SK-MEL-5 (cell line): Measurements from ENCODE around the gene OR2A12. TPM values are rescaled to one million over a fixed set of nuclear protein-coding genes. Genes with fewer than 3 reads are reported as not detected.
"Not testable (repeated sequence)": the region's sequence is repeated elsewhere in the genome, so short reads cannot be mapped to it uniquely, and the experiment has no call there.

Experiments used
- DNase-seq: peaks from one replicate; pipeline ENCODE4 v3.0.0-alpha.2; 2016; ENCODE audit warnings: low read depth, low spot score
- in situ Hi-C: cut with HindIII; loops from 2 replicates; pipeline ENCODE4 v1.10.0; 2016; ENCODE audit warnings: low sequenced_read_pairs, high pct_unique_total_duplicates, low pct_unique_long_range_greater_than_20kb
- polyA plus RNA-seq, 2 experiments: library from polyadenylated mRNA; depleted of rRNA; stranded (reverse); fragments of >200 nt; gene quantifications; 2 replicates each; pipeline ENCODE4 v1.2.3, GENCODE V29; 2015
- total RNA-seq: library from RNA; depleted of rRNA; stranded (reverse); fragments of >200 nt; shearing (Covaris generic); gene quantifications from 2 replicates; pipeline ENCODE4 v1.2.3, GENCODE V29; 2014; rRNA removed

OR2A12 gene, protein sequence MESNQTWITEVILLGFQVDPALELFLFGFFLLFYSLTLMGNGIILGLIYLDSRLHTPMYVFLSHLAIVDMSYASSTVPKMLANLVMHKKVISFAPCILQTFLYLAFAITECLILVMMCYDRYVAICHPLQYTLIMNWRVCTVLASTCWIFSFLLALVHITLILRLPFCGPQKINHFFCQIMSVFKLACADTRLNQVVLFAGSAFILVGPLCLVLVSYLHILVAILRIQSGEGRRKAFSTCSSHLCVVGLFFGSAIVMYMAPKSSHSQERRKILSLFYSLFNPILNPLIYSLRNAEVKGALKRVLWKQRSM
- not detected in 2 replicates for total RNA-seq
- not detected in 2 replicates for polyA plus RNA-seq (2015; cell fraction: cytosol; rRNA removed)
- not detected in 2 replicates for polyA plus RNA-seq (2015; cell fraction: nucleus; rRNA removed)

DNA sequence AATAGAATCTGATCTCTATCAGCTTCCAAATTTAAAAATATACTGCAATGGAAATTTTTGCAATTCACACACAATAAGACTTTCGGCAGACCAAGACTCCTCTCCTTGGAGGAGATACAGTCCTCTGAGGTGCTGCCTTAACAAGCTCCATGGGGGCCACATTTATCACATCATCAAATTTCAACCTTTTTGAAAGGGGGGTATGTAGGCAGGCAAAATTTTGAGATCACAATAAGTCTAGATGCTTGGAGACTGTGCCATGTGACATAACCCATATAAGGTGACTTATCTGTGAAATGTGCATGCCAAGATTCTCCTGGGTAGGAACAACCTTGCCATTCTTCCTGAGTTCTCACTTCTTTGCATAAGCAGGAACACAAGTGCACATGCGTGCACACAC is at the start of gene OR2A12:
Gene OR2A12 (plus strand): TSS at position 301 of the 400 bp plus-strand sequence. CDS start 8,830 bp downstream, outside the sequence.
- DNase-seq = no peak
- in situ Hi-C loops = no loop called here

DNA sequence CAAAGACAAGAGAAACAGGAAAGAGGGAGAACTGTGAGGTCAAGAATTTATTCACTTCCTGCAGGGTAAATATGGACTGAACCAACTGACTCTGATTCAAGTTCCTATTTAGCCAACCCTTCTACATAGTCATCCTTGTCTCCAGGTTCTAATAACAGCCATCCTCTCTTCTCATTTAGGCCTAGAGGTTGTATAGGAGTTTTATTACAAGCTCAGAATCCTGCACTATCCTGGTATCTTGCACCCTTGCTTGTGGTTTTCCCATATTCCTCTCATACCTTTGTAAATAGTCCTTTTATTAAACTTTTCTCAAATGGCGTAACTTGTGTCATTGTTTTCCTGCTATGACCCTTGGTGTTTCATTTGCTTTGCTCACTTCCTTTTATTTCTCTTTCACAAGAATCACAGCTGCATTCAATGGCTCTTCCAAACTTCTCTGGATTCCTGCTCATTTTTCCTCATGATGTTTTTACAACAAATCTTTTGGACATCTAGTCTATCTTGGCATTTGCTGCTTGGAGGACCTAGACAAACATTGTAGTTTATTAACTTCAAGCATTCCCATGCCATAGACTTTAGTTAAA is 49.7 kb upstream of the OR2A12 start:
- in situ Hi-C loops = no loop called here
- no peak for DNase-seq

DNA sequence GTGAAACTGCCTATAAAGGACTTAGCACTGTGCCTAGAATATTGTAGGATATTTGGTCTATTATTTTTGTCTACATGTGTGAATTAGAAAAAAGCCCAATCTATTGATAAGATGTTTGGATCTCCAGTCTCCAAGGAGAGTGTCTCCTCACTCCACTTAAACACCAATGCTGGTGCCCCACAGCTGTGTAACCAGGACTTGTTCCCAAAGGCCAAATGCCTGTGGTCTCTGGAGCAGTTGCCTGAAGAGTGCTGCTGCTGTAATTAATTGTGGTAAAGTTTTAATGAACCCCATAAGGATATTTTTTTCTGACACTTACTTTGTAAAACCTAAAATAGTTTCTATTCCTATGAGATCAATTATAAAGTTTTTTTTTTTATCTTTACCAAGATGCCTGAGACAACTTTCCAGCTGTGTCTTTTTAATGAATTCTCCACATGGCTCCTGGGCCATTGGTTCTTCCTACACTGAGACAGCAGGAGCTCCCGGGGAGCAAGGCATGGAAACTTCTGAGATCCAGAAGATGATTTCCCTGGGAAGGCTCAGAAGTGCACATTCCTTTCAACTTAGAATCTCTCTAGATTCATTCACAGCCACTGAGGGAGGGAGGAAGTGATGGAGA is 48.6 kb upstream of the OR2A12 start:
- no peak for DNase-seq
- in situ Hi-C loops = no loop called here

DNA sequence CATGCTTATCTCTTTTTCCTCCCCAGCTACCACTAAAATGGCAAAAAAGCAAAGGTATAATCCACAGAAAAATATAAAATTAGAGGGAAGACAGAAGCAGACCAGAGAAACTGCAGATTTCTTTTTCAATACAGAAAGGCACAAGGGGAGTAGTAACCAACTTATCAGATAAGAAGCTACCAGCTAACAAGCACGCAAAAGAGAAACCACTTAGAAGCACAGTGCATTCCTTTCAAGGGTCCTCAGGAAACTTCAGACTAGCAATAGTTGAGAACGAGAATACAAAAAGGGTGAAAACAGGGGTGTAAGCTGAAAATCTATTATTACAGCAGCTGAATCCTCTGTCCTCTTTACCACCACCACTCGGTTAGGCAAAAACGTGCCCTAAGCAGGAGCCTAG is 47.2 kb upstream of the OR2A12 start:
- DNase-seq = no peak
- in situ Hi-C loops = no loop called here

DNA sequence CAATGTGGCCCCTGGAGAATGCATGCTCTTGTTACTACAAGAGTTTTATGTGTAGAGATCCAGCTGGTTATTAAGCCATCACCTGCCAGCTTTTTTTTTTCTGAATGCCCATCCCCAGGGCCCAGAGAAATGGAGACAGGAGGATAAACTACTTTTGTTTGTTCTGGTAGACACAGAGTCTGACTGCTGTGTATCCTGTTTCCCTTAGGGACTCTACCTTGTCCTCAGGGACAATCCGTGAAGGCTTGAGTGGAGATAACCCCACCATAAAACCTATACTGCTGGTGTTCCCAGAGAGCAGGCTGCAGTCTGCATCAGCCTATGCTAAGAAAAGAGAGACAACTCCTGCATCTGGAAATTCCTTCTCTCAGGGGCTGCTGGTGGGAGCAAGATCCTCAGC is 37.4 kb upstream of the OR2A12 start, which contains the start of gene OR2A5:
Gene OR2A5 (plus strand): TSS at position 301 of the 400 bp plus-strand sequence. CDS start 1,454 bp downstream, outside the sequence.
- DNase-seq = no peak
- in situ Hi-C loops = no loop called here

DNA sequence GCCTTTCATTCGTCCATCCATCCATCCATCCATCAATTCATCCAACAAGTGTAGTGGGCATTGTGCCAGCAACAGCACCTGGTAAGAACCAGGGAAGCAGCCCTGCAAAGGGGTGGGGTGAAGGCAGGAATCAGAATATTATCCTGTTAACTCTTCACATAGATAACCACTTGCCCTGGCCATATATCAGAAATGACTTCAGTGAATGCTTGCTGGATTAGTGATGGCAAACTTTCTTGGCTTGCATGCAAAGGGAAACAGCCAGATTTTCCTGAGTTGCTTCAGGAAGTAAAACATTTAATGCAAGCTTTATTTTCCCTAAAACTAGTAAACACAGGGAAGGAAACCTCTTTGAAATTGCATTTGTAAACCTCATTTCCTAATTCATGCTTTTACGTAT is 36.6 kb upstream of the OR2A12 start:
- in situ Hi-C loops = no loop called here
- no peak for DNase-seq

DNA sequence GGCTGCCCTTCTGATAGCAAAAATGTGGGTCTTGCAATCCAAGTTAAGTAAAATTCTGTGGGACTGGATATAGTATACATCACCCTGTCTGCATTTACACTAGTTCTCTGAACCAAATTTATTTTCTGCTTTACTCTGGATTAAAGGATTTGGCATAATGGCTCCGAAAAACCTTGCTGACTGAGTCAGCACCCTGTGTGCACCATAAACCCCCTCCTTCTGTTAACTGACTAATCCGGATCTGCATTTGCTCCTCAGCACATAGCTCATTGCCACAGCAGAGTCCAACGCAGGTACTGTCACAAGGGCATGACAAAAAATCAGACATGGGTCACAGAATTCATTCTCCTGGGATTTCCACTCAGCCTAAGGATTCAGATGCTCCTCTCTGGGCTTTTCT is 36.0 kb upstream of the OR2A12 start:
- DNase-seq = no peak
- in situ Hi-C loops = no loop called here

DNA sequence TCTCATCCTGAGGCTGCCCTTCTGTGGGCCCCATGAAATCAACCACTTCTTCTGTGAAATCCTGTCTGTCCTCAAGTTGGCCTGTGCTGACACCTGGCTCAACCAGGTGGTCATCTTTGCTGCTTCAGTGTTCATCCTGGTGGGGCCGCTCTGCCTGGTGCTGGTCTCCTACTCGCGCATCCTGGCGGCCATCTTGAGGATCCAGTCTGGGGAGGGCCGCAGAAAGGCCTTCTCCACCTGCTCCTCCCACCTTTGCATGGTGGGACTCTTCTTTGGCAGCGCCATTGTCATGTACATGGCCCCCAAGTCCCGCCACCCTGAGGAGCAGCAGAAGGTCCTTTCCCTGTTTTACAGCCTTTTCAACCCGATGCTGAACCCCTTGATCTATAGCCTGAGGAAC is 35.2 kb upstream of the OR2A12 start:
- DNase-seq, in situ Hi-C loops: not testable (repeated sequence)

DNA sequence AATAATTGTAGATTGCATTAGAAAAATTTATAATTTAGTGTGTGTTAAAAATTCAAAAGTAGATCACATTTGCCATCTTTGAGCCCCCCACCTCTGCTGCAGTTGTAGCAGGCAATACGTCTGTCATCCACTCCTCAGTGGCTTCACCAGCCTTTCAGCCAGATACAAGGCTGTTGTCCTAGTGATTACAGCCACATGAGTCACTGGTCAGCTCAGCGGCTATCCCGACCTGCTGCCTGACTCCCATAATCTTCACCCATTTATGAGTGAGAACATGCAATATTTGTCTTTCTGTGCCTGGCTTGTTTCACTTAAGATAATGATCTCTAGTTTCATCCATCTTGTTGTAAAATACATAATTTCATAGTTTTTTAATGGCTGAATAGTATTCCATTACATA is 28.1 kb upstream of the OR2A12 start:
- in situ Hi-C loops = no loop called here
- no peak for DNase-seq

DNA sequence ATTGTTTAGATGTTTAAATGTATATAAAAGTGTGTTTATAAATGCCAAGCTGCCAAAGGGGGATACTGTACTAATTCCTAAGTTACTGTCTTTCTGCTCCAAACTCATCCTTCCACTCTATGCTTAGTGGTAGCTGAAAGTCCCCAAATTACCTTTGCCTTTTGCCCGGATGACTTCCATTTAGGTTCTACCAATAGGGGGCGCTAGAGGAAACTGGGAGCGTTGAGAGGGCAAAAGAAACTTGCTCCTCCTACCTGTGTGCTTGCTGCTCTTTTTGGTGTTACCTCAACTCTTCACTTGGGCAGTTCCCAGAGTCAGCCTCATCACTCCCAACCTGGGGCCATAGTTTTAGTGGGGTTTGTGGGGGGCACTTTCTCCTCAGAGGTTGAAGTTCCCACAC is 22.4 kb upstream of the OR2A12 start:
- peak; percentile 67 for DNase-seq
- in situ Hi-C loops = no loop called here

DNA sequence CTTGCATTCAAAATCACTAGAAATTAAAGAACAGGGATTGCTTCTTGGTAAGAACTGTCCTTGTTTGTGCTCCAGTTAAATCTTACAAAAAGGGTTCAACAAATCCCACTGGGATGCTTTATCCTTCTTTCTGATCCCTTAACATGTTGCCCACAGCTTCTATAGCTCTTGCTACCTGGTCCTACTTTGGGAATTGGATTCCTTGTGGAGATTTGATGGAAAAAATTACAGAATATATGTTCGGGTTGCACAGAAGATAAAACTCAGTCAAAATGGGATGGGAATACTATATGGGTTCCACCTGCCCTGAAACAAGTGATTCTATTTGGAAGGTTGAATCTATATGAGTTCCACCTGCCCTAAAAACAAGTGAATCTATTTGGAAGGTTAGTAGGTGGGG is 16.6 kb upstream of the OR2A12 start, which contains the start of gene OR2A25:
Gene OR2A25 (plus strand): TSS at position 301 of the 400 bp plus-strand sequence. CDS start 4,409 bp downstream, outside the sequence.
- in situ Hi-C loops = no loop called here
- no peak for DNase-seq

DNA sequence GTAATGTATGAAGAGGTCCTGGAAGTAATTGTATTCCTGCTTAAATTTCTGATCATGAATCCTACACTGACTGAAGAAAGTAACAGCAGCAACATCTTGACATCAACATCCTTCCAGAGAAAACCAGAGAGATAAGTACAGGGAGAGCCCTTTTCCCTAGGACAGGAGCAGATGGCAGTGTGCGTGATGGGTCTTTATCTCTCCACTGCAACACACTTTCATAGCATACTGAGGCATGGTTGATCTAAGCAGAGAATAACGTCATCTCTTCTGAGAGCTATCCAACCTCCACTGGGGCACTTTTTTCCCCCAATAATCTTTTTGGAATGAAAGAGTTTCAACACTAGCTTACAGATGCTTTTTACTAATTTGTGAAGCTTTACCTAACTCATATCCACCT is 16.1 kb upstream of the OR2A12 start:
- in situ Hi-C loops = no loop called here
- DNase-seq = no peak

DNA sequence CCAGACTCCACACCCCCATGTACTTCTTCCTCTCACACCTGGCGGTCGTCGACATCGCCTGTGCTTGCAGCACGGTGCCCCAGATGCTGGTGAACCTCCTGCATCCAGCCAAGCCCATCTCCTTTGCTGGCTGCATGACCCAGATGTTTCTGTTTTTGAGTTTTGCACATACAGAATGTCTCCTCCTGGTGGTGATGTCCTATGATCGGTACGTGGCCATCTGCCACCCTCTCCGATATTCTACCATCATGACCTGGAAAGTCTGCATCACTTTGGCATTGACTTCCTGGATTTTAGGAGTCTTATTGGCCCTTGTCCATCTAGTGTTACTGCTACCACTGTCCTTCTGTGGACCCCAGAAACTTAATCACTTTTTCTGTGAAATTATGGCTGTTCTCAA is 11.7 kb upstream of the OR2A12 start:
- no peak for DNase-seq
- in situ Hi-C loops = no loop called here

DNA sequence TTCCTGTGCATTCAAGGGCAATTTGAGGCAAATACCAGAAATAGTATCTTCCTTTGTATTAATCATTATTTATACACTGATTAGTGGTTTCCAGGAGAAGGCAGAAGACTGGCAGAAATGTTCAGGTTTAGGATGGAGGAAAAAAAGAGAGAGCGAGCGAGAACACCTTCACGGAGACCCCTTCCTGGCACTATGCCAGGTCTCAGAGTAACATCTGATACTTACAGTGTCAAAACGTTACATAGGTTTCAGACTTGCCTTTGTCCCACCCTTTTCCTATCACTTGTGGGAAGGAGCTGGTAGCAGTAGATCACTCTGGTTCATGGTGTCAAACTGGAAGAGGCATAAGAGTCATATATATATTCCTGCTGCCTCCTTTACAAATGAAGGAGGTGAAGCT is 652 bp downstream of the OR2A12 start:
- in situ Hi-C loops = no loop called here

DNA sequence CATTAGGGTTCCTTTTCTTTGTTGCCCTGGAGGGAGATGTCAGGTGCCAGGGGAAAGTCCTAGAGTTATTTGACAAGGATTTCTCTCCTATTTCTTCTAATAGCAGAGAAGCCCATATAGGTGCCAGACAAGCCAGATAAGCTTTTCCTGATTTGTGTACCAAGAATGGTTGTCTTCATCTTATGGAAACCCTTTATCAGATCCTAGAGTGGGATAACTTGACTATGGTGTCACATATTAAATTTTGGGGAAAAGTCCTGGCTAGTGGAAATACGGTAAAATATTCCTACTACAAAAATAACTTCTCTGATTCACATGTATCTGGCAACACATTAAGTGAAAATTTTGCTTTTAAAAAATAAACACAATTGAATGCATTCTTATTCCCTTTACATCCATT is 1.2 kb downstream of the OR2A12 start:
- in situ Hi-C loops = no loop called here
- DNase-seq = no peak

More for the DNA sequence above, 652 bp downstream of the OR2A12 start:
- no peak for DNase-seq

DNA sequence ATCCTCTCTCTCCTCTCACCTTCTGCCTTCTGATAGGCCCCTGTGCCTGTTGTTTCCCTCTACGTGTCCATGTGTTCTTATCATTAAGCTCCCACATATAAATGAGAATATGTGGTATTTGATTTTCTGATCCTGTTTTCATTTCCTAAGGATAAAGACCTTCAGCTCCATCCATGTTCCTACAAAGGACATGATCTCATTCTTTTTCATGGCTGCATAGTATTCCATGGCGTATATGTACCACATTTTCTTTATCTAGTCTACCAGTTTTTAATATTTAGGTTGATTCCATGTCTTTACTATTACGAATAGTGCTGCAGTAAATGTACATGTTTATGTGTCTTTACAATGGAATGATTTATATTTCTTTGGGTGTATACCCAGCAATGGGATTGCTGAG is 4.6 kb downstream of the OR2A12 start:
- in situ Hi-C loops = no loop called here
- no peak for DNase-seq

DNA sequence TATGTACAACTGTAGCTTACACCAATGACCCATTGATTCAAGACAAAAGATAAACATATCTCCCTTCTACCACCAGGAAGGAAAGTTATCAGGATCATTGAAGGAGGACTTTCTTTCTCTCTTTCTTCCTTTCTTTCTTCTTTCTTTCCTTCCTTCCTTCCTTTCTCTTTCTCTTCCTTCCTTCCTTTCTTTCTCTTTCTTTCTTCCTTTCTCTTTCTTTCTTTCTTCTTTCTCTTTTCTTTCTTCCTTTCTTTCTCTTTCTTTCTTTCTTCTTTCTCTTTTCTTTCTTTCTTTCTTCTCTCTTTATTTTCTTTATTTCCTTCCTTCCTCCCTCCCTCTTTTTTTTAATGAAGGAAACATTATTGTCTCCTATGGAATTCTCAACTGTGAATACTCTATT is 12.7 kb downstream of the OR2A12 start:
- in situ Hi-C loops = no loop called here
- DNase-seq = no peak

DNA sequence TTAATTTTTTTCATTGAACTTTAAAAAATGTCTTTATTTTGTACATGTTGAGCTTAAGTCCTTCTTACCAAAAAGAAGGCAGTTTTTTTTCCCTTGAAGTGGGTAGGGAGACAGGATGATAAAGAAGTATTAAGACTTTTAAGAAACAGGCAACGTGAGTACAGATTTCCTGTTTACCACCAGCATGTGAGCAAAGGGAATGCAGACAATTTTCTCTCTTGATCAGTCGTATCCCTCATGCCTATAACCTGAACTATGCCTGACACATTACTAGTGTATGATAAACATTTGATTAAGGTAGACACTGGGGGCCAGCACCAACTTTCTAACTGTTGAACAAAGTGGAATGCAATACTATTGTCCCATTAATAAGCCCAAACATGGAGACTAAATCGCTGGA is 14.5 kb downstream of the OR2A12 start:
- no peak for DNase-seq
- in situ Hi-C loops = no loop called here

DNA sequence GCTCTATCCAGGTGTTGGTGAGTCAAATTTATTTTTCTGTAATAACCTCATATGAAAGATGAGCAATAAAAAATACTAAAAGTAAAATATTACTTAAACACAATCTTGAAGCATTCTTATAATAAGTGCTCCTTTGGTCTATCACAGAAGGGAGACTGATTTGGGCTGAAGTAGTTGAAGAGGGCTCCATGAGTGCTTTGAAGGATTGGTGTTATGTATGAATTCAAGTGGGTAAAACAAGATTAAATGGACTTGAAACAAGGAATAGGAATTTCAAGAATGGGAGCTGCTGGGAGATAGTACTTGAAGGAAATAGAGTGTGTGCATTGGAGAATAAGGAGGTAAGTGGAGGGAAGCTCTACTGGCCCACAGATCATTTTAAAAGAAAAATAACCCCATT is 16.0 kb downstream of the OR2A12 start:
- no peak for DNase-seq
- in situ Hi-C loops = no loop called here
